NCI-H187 treated with DMSO at 0.1 percent for 48 hours (cell line): ENCODE results near the gene PYGB.

Source experiments
- DNase-seq: peaks from one replicate; lab custom pipeline; 2025; lab: John Stamatoyannopoulos, UW

PYGB gene

GRCh38 chr20:25216199-25216945 is 31.5 kb upstream of the PYGB start:
- DNase-seq, result no peak

GRCh38 chr20:25217161-25218108 is 30.4 kb upstream of the PYGB start:
- DNase-seq, result no peak

GRCh38 chr20:25218109-25218486 is 29.8 kb upstream of the PYGB start:
- no peak for DNase-seq

- DNase-seq, result no peak
Observed at GRCh38 chr20:25218492-25218891, 29.4 kb upstream of the PYGB start.

GRCh38 chr20:25219365-25219764 is 28.5 kb upstream of the PYGB start:
- DNase-seq, result no peak

- no peak for DNase-seq
Observed at GRCh38 chr20:25220021-25220730, 27.7 kb upstream of the PYGB start.

- no peak for DNase-seq
Observed at GRCh38 chr20:25220810-25221591, 26.9 kb upstream of the PYGB start.

- DNase-seq, result no peak
Observed at GRCh38 chr20:25221592-25222460, 26.1 kb upstream of the PYGB start.

GRCh38 chr20:25222461-25223178 is 25.3 kb upstream of the PYGB start:
- DNase-seq, result no peak

GRCh38 chr20:25223179-25223661 is 24.7 kb upstream of the PYGB start:
- DNase-seq, result no peak

- no peak for DNase-seq
Observed at GRCh38 chr20:25223765-25224720, 23.8 kb upstream of the PYGB start.

GRCh38 chr20:25224941-25225340 is 22.9 kb upstream of the PYGB start:
- DNase-seq, result no peak

GRCh38 chr20:25225642-25226432 is 22.0 kb upstream of the PYGB start:
- no peak for DNase-seq

- DNase-seq, result no peak
Observed at GRCh38 chr20:25226433-25227316, 21.2 kb upstream of the PYGB start.

GRCh38 chr20:25227317-25227831 is 20.5 kb upstream of the PYGB start:
- no peak for DNase-seq

GRCh38 chr20:25229486-25230165 is 18.3 kb upstream of the PYGB start:
- DNase-seq, result no peak
